GM19351 (cell line): ENCODE data around the gene SMYD1.

Experiments used
- ATAC-seq: cut with Tn5 transposase; IDR thresholded peaks from one replicate; pipeline ENCODE4 v1.9.1; 2021; ENCODE audit warnings: mild to moderate bottlenecking, moderate library complexity; ENCODE audit not compliant: unreplicated experiment

Gene SMYD1

GRCh38 chr2:88121678-88122077 is 54.1 kb downstream of the SMYD1 start:
- no peak for ATAC-seq

GRCh38 chr2:88122141-88122884 is 54.7 kb downstream of the SMYD1 start:
- no peak for ATAC-seq

GRCh38 chr2:88123164-88123974 is 55.7 kb downstream of the SMYD1 start:
- no peak for ATAC-seq

- no peak for ATAC-seq
Measured at GRCh38 chr2:88123975-88124917, 56.6 kb downstream of the SMYD1 start.

- ATAC-seq = no peak
Measured at GRCh38 chr2:88125344-88125923, 57.8 kb downstream of the SMYD1 start.

- ATAC-seq = no peak
Measured at GRCh38 chr2:88125924-88126771, 58.5 kb downstream of the SMYD1 start.

- ATAC-seq = no peak
Measured at GRCh38 chr2:88126772-88127637, 59.4 kb downstream of the SMYD1 start.

GRCh38 chr2:88127638-88127887 is 59.9 kb downstream of the SMYD1 start:
- no peak for ATAC-seq

- no peak for ATAC-seq
Measured at GRCh38 chr2:88127888-88128653, 60.4 kb downstream of the SMYD1 start, which contains the start of gene FABP1. Gene FABP1 (minus strand): TSS chr2:88128062. CDS start chr2:88128017, 45 bp downstream.

GRCh38 chr2:88128654-88129312 is 61.2 kb downstream of the SMYD1 start:
- ATAC-seq = no peak

GRCh38 chr2:88129313-88129959 is 61.8 kb downstream of the SMYD1 start:
- no peak for ATAC-seq

GRCh38 chr2:88131201-88131998 is 63.8 kb downstream of the SMYD1 start:
- ATAC-seq = no peak

- ATAC-seq = no peak
Measured at GRCh38 chr2:88131999-88132368, 64.4 kb downstream of the SMYD1 start.

GRCh38 chr2:88133875-88134274 is 66.2 kb downstream of the SMYD1 start:
- no peak for ATAC-seq

GRCh38 chr2:88136817-88137216 is 69.2 kb downstream of the SMYD1 start:
- no peak for ATAC-seq

GRCh38 chr2:88137833-88138232 is 70.2 kb downstream of the SMYD1 start:
- no peak for ATAC-seq
